NCI-H2227 treated with DMSO at 0.1 percent for 48 hours (cell line): ENCODE data around the gene NSD2.
"Not testable (repeated sequence)": the region's sequence is repeated elsewhere in the genome, so short reads cannot be mapped to it uniquely, and the experiment has no call there.

ENCODE experiments used
- DNase-seq: peaks from one replicate; lab custom pipeline; 2025; lab: John Stamatoyannopoulos, UW

Gene NSD2

GRCh38 chr4:1985780-1986577 is 114.8 kb downstream of the NSD2 start:
- DNase-seq = no peak

GRCh38 chr4:1986578-1987210 is 115.5 kb downstream of the NSD2 start:
- DNase-seq = no peak

GRCh38 chr4:1987296-1987695 is 116.1 kb downstream of the NSD2 start:
- no peak for DNase-seq

- no peak for DNase-seq
Observed at GRCh38 chr4:1987721-1988326, 116.6 kb downstream of the NSD2 start.

DNA sequence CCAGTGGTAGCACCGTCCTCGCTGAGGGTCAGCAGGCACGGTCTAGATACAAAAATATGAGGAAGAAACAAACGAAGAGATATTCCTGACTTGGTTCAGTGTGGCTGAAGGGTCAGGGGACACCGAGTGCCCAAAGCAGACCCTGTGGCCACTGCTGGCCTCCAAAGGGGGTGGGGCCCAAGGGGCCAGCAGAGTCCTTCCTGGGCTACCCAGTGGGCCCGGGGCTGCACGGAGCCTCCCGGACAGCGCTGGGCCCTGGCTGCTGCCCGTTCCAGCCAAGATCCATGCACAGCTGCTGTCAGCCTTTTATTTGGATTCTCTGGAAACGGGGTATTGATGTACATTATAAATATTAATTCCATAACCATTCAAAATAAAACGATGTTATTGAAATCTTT is 117.1 kb downstream of the NSD2 start:
- no peak for DNase-seq

DNA sequence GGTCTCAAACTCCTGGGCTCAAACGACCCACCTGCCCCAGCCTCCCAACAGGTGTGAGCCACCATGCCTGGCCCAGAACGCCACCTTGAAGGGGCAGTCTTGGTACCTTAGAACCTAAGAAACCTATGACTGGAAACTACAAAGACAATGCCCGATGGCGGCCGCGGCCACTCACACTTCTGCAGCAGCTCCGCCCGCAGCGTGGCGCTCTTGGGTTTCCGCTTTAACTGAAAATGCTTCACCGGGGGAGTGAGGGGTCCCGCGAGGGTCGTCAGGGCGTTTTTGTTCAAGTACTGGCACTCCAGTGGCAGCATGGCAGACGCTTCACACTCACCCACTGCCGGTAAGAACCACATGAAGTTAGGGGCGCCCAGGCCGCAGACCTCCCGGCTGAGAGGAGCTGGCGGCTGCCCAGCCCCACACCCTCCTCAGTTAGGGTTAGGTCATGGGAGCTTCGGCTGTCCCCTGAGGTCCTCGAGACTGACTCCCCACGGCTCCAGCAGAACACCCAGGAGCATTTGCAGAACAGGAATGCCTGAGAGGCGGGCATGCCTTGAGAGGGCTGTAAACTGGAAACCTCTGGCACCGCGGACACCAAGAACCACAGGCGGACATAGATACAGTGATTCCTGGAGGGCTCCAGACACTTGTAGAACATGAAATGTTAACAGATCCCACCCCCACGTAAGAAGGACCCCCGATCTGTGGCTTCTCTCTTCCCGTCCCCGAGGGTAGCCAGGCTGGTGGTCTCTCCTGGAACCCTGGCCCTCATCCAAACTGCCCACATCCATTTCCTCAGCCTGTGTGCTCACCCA is 118.5 kb downstream of the NSD2 start:
- DNase-seq = no peak

GRCh38 chr4:1990348-1990645 is 119.1 kb downstream of the NSD2 start:
- DNase-seq = no peak

- no peak for DNase-seq
Observed at GRCh38 chr4:1990676-1991075, 119.5 kb downstream of the NSD2 start.

GRCh38 chr4:1991087-1991486 is 119.9 kb downstream of the NSD2 start:
- no peak for DNase-seq

DNA sequence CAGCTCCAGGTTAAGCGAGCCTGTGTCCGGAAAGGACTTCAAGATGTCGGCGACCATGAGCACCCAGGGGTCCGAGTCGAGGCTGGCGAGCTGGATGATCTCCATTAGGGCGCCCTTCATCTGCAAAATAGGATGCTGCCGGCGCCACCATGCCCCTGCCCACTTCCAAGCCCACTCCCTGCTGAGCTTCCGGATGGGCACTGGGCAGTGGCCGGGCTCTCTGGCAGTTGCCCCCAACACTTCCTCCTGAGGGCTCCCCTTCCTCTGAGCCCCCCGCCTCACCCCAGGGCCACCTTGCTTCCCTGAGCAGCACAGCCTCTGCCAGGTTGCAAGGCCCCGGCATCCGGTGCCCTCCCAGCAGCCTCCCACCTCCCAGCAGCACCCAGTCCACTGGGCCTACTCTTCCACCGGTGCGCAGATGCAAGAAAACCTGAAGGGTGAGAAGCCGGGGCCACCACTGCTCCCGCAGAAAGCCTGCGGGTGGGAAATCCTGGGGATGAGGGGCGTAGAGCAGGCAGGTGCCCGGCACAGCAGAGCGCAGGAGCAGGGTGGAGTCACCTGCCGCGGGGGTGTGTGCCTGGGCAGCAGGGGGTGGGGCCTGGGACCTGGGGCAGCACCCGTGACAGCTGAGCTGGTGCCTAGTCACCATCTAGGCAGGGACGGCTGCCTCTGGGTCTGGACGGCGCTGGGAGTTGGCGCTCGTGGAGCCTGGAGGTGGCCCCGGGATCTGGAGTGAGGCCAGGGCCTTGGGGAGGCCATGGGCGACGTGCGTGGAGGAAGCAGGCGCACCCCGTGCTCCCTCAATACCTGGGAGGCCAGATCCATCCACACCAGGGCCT is 120.6 kb downstream of the NSD2 start:
- DNase-seq = no peak

- DNase-seq = no peak
Observed at GRCh38 chr4:1992468-1993168, 121.4 kb downstream of the NSD2 start.

DNA sequence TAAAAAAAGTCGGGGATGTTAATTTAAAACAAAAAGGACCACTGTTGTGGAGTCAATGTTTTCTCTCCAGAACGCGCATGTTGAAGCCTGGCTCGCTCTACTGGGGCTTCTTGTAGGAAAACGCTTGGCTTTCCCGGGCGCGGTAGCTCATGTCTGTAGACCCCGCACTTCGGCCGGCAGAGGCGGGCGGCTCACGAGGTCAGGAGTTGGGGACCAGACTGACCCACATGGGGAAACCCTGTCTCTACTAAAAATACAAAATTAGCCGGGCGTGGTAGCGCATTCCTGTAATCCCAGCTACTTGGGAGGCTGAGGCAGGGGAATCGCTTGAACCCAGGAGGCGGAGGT is 122.0 kb downstream of the NSD2 start:
- DNase-seq = no peak

DNA sequence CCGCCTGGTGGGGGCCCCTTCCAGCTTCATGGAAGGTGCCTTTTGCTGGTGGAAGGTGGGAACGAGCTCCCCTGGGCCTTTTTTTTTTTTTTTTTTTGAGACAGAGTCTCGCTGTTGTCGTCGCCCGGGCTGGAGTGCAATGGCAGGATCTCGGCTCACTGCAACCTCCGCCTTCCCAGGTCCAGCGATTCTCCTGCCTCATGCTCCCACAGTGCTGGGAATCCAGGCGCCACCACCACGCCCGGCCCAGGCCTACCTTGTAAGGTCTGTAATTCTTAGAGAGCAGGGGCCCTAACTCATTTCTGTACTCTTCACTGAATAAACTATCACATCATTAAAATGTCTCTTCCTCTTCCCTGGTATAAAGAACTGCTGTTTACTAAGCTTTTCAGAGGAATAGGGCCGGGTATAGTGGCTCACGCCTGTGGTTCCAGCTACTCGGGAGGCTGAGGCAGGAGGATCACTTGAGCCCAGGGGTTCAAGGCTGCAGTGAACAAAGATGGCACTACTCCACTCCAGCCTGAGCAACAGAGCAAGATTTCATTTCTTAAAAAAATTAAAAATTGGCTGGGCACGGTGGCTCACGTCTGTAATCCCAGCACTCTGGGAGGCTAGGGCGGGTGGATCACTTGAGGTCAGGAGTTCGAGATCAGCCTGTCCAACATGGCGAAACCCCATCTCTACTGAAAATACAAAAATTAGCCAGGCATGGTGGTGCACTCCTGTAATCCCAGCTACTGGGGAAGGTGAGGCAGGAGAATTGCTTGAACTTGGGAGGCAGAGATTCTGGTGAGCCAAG is 122.7 kb downstream of the NSD2 start:
- DNase-seq = not testable (repeated sequence)

GRCh38 chr4:1994938-1995337 is 123.7 kb downstream of the NSD2 start:
- no peak for DNase-seq

GRCh38 chr4:1996866-1997611 is 125.8 kb downstream of the NSD2 start:
- no peak for DNase-seq

DNA sequence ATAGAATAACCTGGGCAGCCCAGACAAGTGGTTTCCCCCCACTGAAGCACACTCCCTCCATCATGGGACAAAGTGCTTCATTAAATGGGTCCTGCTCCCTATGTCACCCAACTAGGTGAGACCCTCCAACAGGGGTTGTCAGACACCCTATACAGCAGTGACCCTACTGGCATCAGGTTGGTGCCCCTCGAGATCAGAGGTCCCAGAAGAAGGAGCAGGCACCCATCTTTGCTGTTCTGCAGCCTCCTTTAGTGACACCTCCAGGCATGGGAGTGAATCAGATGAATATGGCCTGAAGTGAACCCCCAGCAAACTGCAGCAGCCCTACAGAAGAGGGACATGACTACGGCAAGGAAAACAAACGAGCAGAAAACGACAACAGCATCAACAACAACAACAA is 126.5 kb downstream of the NSD2 start:
- DNase-seq = no peak

- DNase-seq = no peak
Observed at GRCh38 chr4:1998296-1998695, 127.1 kb downstream of the NSD2 start.

- DNase-seq = not testable (repeated sequence)
Observed at GRCh38 chr4:1999308-1999707, 128.1 kb downstream of the NSD2 start.

- not testable (repeated sequence) for DNase-seq
Observed at GRCh38 chr4:2003361-2003760, 132.2 kb downstream of the NSD2 start.

DNA sequence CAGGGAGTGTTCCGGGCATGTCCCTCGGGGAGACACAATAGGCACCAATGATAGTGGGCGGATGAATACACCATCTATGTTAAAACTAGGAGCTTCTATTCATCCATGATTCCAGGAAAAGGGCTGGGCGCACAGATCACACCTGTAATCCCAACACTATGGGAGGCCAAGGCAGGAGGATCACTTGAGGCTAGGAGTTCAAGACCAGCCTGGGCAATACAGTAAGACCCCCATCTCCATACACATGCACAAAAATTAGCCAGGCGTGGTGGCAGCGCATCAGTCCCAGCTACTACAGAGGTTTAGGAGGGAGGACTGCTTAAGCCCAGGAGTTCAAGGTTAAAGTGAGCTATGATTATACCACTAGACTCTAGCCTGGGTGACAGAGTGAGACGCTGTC is 135.2 kb downstream of the NSD2 start:
- no peak for DNase-seq
